ENCODE results near the gene TRIM71.

GRCh38 chr3:32883817-32884216, 66.0 kb downstream of the TRIM71 start:
- TF ChIP-seq, protein P1, sequence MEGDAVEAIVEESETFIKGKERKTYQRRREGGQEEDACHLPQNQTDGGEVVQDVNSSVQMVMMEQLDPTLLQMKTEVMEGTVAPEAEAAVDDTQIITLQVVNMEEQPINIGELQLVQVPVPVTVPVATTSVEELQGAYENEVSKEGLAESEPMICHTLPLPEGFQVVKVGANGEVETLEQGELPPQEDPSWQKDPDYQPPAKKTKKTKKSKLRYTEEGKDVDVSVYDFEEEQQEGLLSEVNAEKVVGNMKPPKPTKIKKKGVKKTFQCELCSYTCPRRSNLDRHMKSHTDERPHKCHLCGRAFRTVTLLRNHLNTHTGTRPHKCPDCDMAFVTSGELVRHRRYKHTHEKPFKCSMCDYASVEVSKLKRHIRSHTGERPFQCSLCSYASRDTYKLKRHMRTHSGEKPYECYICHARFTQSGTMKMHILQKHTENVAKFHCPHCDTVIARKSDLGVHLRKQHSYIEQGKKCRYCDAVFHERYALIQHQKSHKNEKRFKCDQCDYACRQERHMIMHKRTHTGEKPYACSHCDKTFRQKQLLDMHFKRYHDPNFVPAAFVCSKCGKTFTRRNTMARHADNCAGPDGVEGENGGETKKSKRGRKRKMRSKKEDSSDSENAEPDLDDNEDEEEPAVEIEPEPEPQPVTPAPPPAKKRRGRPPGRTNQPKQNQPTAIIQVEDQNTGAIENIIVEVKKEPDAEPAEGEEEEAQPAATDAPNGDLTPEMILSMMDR (IDR thresholded peaks at IDR 0.05) = no peak
- TF ChIP-seq, protein P2, sequence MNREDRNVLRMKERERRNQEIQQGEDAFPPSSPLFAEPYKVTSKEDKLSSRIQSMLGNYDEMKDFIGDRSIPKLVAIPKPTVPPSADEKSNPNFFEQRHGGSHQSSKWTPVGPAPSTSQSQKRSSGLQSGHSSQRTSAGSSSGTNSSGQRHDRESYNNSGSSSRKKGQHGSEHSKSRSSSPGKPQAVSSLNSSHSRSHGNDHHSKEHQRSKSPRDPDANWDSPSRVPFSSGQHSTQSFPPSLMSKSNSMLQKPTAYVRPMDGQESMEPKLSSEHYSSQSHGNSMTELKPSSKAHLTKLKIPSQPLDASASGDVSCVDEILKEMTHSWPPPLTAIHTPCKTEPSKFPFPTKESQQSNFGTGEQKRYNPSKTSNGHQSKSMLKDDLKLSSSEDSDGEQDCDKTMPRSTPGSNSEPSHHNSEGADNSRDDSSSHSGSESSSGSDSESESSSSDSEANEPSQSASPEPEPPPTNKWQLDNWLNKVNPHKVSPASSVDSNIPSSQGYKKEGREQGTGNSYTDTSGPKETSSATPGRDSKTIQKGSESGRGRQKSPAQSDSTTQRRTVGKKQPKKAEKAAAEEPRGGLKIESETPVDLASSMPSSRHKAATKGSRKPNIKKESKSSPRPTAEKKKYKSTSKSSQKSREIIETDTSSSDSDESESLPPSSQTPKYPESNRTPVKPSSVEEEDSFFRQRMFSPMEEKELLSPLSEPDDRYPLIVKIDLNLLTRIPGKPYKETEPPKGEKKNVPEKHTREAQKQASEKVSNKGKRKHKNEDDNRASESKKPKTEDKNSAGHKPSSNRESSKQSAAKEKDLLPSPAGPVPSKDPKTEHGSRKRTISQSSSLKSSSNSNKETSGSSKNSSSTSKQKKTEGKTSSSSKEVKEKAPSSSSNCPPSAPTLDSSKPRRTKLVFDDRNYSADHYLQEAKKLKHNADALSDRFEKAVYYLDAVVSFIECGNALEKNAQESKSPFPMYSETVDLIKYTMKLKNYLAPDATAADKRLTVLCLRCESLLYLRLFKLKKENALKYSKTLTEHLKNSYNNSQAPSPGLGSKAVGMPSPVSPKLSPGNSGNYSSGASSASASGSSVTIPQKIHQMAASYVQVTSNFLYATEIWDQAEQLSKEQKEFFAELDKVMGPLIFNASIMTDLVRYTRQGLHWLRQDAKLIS (CRISPR knock-in tag; IDR thresholded peaks at IDR 0.05; ENCODE audit: borderline replicate concordance) = no peak
- TF ChIP-seq TP53 (CRISPR knock-in tag; IDR thresholded peaks at IDR 0.05) (no peak), HMGXB4 (CRISPR knock-in tag; IDR thresholded peaks at IDR 0.05) (no peak), RELA (CRISPR knock-in tag; IDR thresholded peaks at IDR 0.05; ENCODE audit: borderline replicate concordance) (no peak), ZNF138 (CRISPR knock-in tag; conservative IDR thresholded peaks at IDR 0.05) (no peak), SP1 (CRISPR knock-in tag; conservative IDR thresholded peaks at IDR 0.05) (no peak), SMAD4 (CRISPR knock-in tag; IDR thresholded peaks at IDR 0.05) (no peak), ZNF263 (CRISPR knock-in tag; IDR thresholded peaks at IDR 0.05; ENCODE audit: low read depth) (no peak)
